ENCODE results near the gene ZNF227. TPM values are rescaled to one million over a fixed set of nuclear protein-coding genes. Genes with fewer than 3 reads are reported as not detected.
A peak's percentile ranks its signal among the peaks of the same experiment; 100 is the strongest.

ZNF227 gene
- total and polyA plus RNA-seq, 9 of the 15 experiments (the other 6 are each of a cell fraction or from before 2014, with no cell fraction given) = 3.0 to 15.1 (median 10.0) TPM

DNA sequence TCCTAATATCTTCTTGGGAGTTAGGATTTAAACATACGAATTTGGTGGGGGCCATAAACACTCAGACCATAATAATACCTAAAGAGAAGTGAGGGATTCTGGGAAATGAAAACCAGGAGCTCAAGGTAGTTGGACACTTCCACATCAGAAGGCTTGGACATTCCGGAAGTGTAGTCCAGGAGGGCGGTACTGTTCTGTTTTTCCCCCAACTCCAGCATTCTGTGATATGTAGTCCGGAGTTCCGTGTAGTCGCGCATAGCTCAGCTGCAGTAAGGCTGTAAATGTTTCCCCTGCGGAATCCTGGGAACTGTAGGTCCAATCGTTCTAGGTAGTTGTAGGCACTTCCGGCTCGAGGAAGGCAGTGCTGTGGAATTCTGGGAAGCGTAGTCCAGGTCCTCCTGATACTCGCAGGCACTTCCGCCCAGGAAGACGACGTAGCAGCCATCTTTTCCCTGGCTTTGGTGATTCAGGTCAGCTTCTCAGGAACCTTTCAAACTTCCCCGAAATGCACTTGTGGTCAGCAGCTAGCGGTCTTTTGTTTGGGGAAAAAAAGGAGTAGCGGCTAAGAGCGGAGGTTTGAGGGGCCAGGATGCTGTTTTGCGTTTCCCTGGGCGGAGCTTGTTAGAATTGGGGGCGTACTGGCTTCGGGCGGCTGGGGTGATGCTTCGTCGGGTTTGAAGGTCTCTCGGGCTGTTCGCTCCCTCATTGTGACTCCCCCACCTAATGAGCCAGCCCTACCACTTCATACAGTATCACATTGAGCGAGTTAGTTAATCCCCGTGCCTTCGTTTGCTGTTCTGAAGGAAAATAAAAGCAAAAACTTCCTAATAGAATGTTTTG is 47.4 kb upstream of the ZNF227 start, which contains the start of gene ZNF226 (continued):
- TF ChIP-seq SIX5 (IDR thresholded peaks at IDR 0.05; ENCODE audit: borderline replicate concordance in 1 of 2, insufficient read depth in 1 of 2, low read depth in 1 of 2, low read length in 2 of 2) = peak; percentile 81 to 88
- peak; percentile 72 for TF ChIP-seq EP400 (IDR thresholded peaks at IDR 0.05)
- TF ChIP-seq ZNF408 (CRISPR knock-in tag; IDR thresholded peaks at IDR 0.05; ENCODE audit: low read depth) = no peak
- no peak for TF ChIP-seq HDAC1 (IDR thresholded peaks at IDR 0.05)
- peak; percentile 89 for TF ChIP-seq ZNF143 (CRISPR knock-in tag; IDR thresholded peaks at IDR 0.05)
- no peak for TF ChIP-seq KAT2B (IDR thresholded peaks at IDR 0.05; ENCODE audit: low read depth, low read length)
- TF ChIP-seq, protein P1, sequence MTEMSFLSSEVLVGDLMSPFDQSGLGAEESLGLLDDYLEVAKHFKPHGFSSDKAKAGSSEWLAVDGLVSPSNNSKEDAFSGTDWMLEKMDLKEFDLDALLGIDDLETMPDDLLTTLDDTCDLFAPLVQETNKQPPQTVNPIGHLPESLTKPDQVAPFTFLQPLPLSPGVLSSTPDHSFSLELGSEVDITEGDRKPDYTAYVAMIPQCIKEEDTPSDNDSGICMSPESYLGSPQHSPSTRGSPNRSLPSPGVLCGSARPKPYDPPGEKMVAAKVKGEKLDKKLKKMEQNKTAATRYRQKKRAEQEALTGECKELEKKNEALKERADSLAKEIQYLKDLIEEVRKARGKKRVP (CRISPR knock-in tag; IDR thresholded peaks at IDR 0.05) = no peak
- TF ChIP-seq ZEB2 (IDR thresholded peaks at IDR 0.05) = peak; percentile 64; the same call in 1 of the 2 replicates
- TF ChIP-seq LCOR (CRISPR knock-in tag; IDR thresholded peaks at IDR 0.05) = 0 out of 2 replicates have a peak, but pooled peaks have one; percentile 32
- TF ChIP-seq, protein P2, sequence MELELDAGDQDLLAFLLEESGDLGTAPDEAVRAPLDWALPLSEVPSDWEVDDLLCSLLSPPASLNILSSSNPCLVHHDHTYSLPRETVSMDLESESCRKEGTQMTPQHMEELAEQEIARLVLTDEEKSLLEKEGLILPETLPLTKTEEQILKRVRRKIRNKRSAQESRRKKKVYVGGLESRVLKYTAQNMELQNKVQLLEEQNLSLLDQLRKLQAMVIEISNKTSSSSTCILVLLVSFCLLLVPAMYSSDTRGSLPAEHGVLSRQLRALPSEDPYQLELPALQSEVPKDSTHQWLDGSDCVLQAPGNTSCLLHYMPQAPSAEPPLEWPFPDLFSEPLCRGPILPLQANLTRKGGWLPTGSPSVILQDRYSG (tag; conservative IDR thresholded peaks at IDR 0.05; ENCODE audit: low read depth) = no peak
- peak; percentile 61; the same call in 1 of the 2 replicates for TF ChIP-seq NCOA1 (IDR thresholded peaks at IDR 0.05; ENCODE audit: low read depth)
- TF ChIP-seq EP300 (IDR thresholded peaks at IDR 0.05; ENCODE audit: low read length) = no peak
- TF ChIP-seq SRSF7 (optimal IDR thresholded peaks at IDR 0.05; ENCODE audit: low read depth, low read length) = no peak
- TF ChIP-seq, protein P3, sequence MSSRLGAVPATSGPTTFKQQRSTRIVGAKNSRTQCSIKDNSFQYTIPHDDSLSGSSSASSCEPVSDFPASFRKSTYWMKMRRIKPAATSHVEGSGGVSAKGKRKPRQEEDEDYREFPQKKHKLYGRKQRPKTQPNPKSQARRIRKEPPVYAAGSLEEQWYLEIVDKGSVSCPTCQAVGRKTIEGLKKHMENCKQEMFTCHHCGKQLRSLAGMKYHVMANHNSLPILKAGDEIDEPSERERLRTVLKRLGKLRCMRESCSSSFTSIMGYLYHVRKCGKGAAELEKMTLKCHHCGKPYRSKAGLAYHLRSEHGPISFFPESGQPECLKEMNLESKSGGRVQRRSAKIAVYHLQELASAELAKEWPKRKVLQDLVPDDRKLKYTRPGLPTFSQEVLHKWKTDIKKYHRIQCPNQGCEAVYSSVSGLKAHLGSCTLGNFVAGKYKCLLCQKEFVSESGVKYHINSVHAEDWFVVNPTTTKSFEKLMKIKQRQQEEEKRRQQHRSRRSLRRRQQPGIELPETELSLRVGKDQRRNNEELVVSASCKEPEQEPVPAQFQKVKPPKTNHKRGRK (tag; IDR thresholded peaks at IDR 0.05) = no peak
- TF ChIP-seq ZNF77 (CRISPR knock-in tag; IDR thresholded peaks at IDR 0.05) = no peak
- no peak for TF ChIP-seq BDP1 (IDR thresholded peaks at IDR 0.05; ENCODE audit: insufficient read depth, insufficient read length)
- TF ChIP-seq, protein P4, sequence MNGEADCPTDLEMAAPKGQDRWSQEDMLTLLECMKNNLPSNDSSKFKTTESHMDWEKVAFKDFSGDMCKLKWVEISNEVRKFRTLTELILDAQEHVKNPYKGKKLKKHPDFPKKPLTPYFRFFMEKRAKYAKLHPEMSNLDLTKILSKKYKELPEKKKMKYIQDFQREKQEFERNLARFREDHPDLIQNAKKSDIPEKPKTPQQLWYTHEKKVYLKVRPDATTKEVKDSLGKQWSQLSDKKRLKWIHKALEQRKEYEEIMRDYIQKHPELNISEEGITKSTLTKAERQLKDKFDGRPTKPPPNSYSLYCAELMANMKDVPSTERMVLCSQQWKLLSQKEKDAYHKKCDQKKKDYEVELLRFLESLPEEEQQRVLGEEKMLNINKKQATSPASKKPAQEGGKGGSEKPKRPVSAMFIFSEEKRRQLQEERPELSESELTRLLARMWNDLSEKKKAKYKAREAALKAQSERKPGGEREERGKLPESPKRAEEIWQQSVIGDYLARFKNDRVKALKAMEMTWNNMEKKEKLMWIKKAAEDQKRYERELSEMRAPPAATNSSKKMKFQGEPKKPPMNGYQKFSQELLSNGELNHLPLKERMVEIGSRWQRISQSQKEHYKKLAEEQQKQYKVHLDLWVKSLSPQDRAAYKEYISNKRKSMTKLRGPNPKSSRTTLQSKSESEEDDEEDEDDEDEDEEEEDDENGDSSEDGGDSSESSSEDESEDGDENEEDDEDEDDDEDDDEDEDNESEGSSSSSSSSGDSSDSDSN (IDR thresholded peaks at IDR 0.05; ENCODE audit: borderline replicate concordance in 1 of 2, low read depth in 2 of 2, low read length in 2 of 2) = no peak
- no peak for TF ChIP-seq TAL1 (IDR thresholded peaks at IDR 0.05)
